EL (cell line): ENCODE measurements around the gene MRPS31.
"Not testable (repeated sequence)": the region's sequence is repeated elsewhere in the genome, so short reads cannot be mapped to it uniquely, and the experiment has no call there.

Experiments
- DNase-seq: peaks from one replicate; pipeline ENCODE4 v3.0.0-alpha.2; 2016

The MRPS31 gene

GRCh38 chr13:40756042-40756441 is 14.9 kb downstream of the MRPS31 start:
- DNase-seq: no peak

GRCh38 chr13:40755082-40755700 is 15.8 kb downstream of the MRPS31 start:
- DNase-seq: no peak

DNA sequence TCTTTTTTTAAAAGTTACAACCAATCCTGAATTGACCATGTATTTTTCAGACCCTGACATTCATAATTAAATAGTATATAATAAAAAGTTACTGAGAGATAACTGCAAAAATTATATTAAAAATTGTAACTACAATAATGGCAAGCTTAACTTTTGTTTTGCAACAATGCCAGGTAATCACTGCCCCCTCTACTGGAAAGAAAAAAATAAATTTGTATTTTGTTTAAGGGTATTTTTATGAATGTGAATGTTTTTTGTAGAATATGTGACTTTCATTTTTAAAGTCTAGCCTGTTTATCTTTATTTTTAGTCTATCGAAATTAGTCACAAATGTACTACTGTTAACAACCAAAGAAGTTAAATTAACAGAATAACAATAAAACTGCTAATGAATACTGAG is 21.7 kb downstream of the MRPS31 start:
- DNase-seq: no peak

DNA sequence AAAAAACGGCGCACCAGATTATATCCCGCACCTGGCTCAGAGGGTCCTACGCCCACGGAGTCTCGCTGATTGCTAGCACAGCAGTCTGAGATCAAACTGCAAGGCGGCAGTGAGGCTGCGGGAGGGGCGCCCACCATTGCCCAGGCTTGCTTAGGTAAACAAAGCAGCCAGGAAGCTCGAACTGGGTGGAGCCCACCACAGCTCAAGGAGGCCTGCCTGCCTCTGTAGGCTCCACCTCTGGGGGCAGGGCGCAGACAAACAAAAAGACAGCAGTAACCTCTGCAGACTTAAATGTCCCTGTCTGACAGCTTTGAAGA is 35.8 kb downstream of the MRPS31 start:
- not testable (repeated sequence) for DNase-seq

DNA sequence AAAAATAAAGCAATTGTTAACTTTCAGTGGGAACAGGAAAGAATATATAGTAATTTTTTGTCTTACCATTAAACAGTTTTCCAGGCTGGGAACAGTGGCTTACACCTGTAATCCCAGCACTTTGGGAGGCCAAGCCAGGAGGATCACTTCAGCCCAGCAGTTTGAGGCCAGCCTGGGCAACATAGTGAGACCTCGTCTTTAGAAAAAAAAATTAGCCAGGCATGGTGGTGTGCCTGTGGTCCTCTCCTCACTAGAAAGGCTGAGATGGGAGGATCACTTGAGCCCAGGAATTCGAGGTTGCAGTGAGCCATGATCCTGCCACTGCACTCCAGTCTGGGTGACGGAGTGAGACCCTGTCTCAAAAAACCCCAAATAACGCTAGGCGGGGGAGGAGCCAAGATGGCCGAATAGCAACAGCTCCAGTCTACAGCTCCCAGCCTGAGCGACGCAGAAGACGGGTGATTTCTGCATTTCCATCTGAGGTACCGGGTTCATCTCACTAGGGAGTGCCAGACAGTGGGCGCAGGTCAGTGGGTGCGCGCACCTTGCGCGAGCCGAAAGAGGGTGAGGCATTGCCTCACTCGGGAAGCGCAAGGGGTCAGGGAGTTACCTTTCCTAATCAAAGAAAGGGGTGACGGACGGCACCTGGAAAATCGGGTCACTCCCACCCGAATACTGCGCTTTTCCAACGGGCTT is 36.3 kb downstream of the MRPS31 start:
- DNase-seq: not testable (repeated sequence)

DNA sequence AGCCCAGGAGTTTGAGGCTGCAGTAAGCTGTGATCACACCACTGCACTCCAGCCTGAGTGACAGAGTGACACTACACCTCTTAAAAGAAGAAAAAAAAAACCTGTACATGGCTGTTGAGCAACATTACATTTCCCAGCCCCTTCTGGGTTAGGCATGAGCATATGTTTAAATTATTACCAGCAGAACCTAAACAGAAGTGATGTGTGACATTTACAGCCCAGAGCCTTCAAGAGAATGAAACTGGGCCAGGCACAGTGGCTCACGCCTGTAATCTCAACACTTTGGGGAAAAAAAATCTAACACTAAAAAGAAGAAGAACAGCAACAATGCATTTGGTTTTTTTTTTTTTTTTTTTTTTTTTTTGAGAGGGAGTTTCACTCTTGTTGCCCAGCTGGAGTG is 38.3 kb downstream of the MRPS31 start:
- no peak for DNase-seq

- DNase-seq: no peak
Observed at GRCh38 chr13:40728595-40728994, 42.4 kb downstream of the MRPS31 start.

DNA sequence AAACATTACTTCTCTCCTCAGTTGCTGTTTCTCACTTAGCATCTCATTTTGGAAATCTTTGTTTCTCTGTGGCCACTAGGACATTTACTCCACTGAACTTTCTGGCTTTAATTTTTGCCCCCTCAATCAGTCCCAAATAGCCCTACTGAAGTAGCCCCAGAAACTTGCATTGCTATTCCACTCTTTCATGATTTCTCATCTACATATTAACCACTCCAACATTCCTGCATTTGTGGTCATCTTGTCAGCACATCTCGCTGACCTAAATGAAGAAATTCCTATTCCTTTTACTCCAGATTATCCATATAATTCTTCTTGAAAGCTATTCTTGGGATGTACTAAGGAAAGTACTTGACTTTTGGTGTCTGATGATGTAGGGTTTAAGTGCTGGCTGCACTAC is 56.6 kb downstream of the MRPS31 start:
- DNase-seq: not testable (repeated sequence)

- DNase-seq: no peak
Observed at GRCh38 chr13:40706439-40706838, 64.6 kb downstream of the MRPS31 start.

- no peak for DNase-seq
Observed at GRCh38 chr13:40697711-40698110, 73.3 kb downstream of the MRPS31 start.

DNA sequence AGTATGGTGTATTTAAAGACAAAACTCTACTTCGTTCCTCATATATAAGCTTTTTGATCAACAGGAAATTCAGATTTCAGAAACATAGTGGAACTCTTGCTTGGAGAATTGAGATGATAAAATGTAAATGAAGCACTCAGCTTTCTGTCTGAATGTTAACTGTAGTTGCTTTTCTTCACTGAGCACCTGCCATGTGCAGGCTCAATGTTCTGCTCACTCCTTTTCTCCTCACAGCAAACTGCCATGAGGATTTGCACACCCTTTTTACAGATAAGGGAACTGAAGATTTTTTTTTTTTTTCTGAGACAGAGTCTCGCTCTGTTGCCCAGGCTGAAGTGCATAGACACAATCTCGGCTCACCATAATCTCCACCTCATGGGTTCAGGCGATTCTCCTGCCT is 76.6 kb downstream of the MRPS31 start:
- no peak for DNase-seq

GRCh38 chr13:40692946-40693345 is 78.0 kb downstream of the MRPS31 start:
- DNase-seq: peak; percentile 53

DNA sequence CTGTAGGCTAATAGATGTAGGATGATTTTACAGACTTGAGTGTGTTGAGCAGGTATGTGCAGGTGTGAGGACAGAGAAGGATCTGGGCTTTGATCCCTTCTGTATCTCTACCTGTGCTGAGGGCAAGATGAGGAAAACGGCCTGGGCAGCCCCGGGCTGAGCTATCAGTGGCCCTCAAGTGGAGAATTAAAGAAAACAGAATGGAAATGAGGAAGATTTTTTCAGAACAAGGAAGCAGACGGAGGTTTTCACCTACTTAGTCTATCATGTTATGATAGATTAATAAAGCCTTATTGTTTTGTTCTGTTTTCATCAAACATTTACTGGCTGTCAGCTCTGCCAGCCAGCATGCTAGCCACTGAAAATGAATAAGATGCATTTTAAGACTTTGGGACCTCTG is 82.2 kb downstream of the MRPS31 start:
- DNase-seq: no peak

DNA sequence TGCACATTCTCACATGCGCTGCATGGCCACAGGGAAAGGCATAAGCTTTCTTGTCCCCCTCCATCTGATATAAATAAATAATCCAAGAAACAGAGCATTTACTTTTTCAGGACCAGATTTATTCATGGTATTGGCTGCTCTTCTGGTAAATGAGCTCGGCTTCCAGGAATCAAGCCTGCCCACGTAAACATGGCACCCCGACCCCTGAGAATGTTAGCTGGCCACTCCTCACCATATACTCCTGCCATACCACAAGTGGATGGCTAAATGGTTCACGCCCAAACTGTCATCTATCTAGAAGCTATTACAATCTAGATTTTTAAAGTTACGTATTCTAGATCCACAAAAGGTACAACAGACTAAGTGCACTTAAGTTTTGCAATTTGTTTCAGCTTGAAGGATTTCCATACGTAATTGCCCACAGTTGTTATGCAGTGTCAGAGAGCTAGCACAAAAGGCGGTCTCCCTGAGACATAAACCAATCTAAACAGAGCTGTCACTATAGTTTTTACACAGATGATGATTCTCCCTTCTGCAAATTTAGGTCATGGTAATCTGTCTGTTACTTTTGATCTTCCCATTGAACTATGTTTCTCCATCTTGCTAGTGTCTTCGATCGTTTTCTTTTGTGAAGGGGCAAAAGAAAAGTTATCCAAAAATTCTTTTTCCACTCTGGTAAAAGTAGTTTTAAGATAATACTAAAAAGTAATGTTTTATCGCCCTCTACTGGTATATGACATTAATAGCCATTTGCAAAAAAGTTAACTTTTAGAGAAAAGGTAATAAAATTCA is 88.3 kb downstream of the MRPS31 start:
- DNase-seq: peak; percentile 24

GRCh38 chr13:40681341-40682146 is 89.4 kb downstream of the MRPS31 start:
- DNase-seq: no peak

DNA sequence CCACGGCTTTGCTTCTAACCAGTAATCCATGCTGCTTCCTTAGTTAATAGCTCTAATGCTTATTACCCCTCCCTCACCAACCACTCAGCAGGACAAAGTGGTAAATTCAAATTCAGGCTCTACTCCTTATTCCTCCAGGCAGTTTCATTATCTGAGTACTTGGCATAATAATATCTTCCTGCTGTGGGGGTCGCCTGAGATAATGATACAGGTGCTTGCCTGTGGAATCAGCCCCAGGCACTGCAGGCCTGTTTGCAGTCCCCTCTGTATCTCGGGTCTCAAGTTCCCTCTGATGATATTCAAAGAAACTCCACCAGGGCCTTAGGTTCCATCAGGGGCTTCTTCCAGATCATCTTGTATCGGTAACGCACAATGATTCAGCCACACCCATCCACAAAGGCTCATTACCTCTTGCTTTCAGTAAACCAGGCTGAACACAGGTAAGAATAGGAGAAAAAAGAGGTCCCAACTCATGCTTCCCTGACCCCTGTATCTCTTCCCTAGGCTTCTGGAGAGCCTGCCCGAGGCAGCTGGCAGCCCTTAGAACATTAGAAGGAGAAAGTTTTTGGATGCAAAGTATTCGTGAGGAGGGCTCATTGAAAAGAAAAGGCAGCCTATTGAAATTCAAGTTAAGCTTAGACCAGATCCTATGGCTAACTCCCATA is 90.2 kb downstream of the MRPS31 start:
- no peak for DNase-seq

DNA sequence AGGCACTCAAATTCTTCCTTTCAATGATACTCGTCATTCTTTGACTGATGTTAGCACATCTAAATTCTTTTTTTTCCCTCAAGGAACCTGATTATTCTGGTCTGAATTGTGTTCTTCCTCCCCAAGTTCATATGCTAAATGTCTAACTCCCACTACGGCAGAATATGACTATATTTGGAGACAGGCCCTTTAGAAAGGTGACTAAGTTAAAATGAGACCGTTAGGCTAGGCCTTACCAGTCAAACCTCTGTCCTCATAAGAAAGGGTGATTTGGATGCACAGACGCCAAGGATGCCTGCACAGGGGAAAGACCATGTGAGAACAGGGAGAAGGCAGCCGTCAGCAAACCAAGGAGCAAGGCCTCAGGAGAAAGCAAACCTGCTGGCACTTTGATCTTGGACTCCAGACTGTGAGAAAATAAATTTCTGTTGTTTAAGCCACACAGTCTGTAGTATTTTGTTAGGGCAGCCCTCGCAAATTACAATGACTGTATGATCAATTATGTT is 91.5 kb downstream of the MRPS31 start:
- DNase-seq: no peak
